ENCODE measurements around the gene SELENOS. TPM values are rescaled to one million over a fixed set of nuclear protein-coding genes. Genes with fewer than 3 reads are reported as not detected.

SELENOS gene
- total RNA-seq, result 100 to 1,000 TPM in 2 of 4 donors, 10 to 100 TPM in 2; 14.0 to 119 (median 103) TPM

- peaks cover 0 to 51% (median 0%) of the 10 kb centered on the region in 3 donors for H3K36me3 ChIP-seq
- TF ChIP-seq, protein P1, sequence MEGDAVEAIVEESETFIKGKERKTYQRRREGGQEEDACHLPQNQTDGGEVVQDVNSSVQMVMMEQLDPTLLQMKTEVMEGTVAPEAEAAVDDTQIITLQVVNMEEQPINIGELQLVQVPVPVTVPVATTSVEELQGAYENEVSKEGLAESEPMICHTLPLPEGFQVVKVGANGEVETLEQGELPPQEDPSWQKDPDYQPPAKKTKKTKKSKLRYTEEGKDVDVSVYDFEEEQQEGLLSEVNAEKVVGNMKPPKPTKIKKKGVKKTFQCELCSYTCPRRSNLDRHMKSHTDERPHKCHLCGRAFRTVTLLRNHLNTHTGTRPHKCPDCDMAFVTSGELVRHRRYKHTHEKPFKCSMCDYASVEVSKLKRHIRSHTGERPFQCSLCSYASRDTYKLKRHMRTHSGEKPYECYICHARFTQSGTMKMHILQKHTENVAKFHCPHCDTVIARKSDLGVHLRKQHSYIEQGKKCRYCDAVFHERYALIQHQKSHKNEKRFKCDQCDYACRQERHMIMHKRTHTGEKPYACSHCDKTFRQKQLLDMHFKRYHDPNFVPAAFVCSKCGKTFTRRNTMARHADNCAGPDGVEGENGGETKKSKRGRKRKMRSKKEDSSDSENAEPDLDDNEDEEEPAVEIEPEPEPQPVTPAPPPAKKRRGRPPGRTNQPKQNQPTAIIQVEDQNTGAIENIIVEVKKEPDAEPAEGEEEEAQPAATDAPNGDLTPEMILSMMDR (IDR thresholded peaks at IDR 0.05), result no peak
- peak; percentile 94 to 98 for TF ChIP-seq POLR2A (IDR thresholded peaks at IDR 0.05)
- no peaks in the 10 kb centered on the region for H3K27me3 ChIP-seq
- DNase-seq, result peak; percentile 89 to 98 (median 96)
- peak within 1 kb of the TSS; percentile 87 to 99 (median 92) for H3K27ac ChIP-seq
- H3K4me3 ChIP-seq, result peak within 1 kb of the TSS; percentile 70 to 99 (median 92)
- peaks cover 2 to 26% (median 6%) of the 10 kb centered on the region in 4 donors for H3K4me1 ChIP-seq
- H3K9me3 ChIP-seq, result no peaks in the 10 kb centered on the region
These were observed at the start of gene SELENOS for GRCh38 chr15:101277038-101277822. Gene SELENOS (minus strand): TSS chr15:101277485. CDS start chr15:101277417, 68 bp downstream.

DNA sequence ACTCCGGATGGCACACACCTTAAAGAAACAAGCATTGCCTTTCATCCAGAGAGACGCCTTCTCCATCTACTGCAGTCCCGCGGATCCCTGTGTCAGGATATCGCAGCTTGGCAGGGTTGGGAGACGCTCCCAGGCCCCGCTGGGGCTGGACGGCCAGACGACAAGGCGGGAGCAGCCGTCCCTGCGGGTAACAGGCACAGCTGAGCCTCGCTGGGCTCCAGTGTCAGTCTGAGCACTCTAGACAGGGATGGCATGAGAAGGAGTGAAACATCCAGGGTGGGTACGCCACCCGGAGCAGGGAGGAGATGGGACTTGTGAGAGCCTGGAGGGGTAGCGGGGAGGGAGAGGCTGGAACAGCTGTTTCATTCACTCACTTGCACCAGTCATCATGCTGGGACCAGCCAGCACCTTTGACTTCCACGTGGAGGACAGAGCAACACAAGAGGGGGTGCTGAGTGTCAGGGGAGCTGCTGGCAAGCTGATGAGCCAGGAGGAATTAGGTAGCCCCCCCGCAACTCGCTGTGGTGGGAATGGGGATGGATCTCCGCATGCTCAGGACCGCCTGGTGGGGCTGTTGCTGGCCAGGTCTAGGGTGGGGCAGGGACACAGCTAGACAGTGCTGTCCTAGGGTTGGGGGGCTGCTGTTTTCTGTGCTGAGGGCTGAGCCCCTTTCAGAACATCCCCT, 49.3 kb upstream of the SELENOS start:
- Histone ChIP-seq H3K4me1 (peaks cover 0 to 13% (median 0%) of the 10 kb centered on the region in 4 donors), H3K36me3 (no peaks in the 10 kb centered on the region), H3K4me3 (no peak overlapping the region), H3K27me3 (no peaks in the 10 kb centered on the region), H3K9me3 (no peaks in the 10 kb centered on the region), H3K27ac (no peak overlapping the region)
- TF ChIP-seq, protein P1 (IDR thresholded peaks at IDR 0.05), result no peak
- no peak for TF ChIP-seq POLR2A (IDR thresholded peaks at IDR 0.05)
- DNase-seq, result peak in 1 of 3 donors; percentile 30

DNA sequence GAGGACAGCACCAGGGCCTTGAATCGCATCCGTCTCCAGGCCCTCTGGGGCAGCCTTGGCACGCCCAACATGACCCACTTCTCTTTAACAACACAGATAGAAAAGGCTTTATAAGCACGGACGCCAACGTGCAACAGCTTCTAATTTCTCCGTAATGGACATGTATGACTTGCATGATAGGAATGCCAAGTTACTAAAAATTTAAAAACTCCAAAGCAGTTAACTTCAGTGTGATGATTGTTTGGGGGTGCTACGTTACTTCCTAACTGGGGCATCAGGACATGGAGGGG, 48.7 kb upstream of the SELENOS start:
- Histone ChIP-seq H3K4me1 (peaks cover 0 to 14% (median 0%) of the 10 kb centered on the region in 4 donors), H3K27ac (no peak overlapping the region), H3K36me3 (no peaks in the 10 kb centered on the region), H3K9me3 (no peaks in the 10 kb centered on the region), H3K4me3 (no peak overlapping the region), H3K27me3 (no peaks in the 10 kb centered on the region)
- TF ChIP-seq, protein P1 (IDR thresholded peaks at IDR 0.05), result no peak
- TF ChIP-seq POLR2A (IDR thresholded peaks at IDR 0.05), result no peak
- DNase-seq, result no peak

- Histone ChIP-seq H3K9me3 (no peaks in the 10 kb centered on the region), H3K4me3 (no peak overlapping the region), H3K27ac (peak overlapping the region in 2 of 4 donors; percentile 8 to 57), H3K4me1 (peaks cover 0 to 17% (median 0%) of the 10 kb centered on the region in 4 donors), H3K27me3 (no peaks in the 10 kb centered on the region), H3K36me3 (no peaks in the 10 kb centered on the region)
- TF ChIP-seq, protein P1 (IDR thresholded peaks at IDR 0.05), result no peak
- no peak for TF ChIP-seq POLR2A (IDR thresholded peaks at IDR 0.05)
- DNase-seq, result peak in 2 of 3 donors; percentile 45 to 52
These were observed 48.2 kb upstream of the SELENOS start for GRCh38 chr15:101325263-101326025.

DNA sequence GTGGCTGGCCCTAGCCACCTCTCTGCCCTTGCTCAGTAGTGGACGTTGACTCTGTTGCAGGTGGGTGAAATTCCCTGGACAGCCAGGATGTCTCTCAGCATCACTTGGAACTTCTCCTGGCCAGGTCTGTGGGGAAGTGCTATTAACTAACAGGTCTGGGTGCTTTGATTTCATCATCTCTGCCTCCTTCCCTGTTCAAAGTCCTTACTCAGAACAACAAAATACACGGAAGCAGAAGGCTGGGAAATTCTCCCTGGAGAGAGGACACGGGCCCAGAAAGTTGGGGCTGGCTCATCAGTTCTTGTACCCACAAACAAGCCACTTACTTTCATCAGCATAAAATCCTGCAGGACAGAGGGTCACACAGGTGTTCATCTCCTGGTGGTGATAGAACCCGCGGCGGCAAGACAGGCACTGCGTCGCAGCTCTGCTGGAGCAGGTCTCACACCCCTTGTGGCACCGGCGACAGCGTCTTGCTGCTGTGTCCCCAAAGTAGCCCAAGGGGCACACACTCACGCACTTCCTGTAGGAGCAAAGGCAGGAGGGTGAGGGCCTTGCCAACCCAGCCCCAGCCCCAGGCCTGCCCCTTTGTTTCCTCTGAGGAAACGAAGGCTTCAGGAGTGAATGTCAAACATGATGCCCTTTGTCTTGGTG, 47.4 kb upstream of the SELENOS start:
- Histone ChIP-seq H3K27ac (peak overlapping the region in 2 of 4 donors; percentile 8 to 57), H3K9me3 (no peaks in the 10 kb centered on the region), H3K36me3 (no peaks in the 10 kb centered on the region), H3K27me3 (no peaks in the 10 kb centered on the region), H3K4me1 (peaks cover 0 to 17% (median 0%) of the 10 kb centered on the region in 4 donors), H3K4me3 (no peak overlapping the region)
- TF ChIP-seq, protein P1 (IDR thresholded peaks at IDR 0.05), result no peak
- no peak for TF ChIP-seq POLR2A (IDR thresholded peaks at IDR 0.05)
- peak in 2 of 3 donors; percentile 48 to 57 for DNase-seq
